GM19468 (cell line): ENCODE measurements around the gene ZSWIM5.
"Not testable (repeated sequence)": the region's sequence is repeated elsewhere in the genome, so short reads cannot be mapped to it uniquely, and the experiment has no call there.

ENCODE experiments used
- ATAC-seq: cut with Tn5 transposase; IDR thresholded peaks from one replicate; pipeline ENCODE4 v1.9.1; 2021; ENCODE audit warnings: mild to moderate bottlenecking, moderate library complexity, moderate number of reproducible peaks; ENCODE audit not compliant: unreplicated experiment; ENCODE audit errors: extremely low read depth

ZSWIM5 gene

GRCh38 chr1:45009296-45009865, 197.0 kb downstream of the ZSWIM5 start:
- no peak for ATAC-seq

DNA sequence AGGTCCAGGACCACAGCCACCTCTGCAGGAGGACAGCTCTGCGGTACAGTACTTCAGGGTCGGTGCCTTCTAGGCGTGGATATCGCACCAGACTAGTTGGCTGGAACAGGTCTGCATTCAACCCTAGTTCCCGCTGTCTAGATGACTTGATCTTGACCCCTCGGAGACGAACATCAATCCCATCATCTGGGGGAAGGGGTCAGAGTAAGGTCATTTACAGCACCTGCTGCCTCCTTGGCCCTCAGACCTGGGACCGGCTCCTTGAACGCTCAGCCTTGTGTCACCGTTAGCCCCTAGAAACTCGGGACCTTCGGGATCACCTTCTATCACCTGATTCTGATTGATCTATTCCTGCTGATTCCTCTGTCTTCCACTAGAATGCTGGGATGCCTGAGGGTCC, 197.9 kb downstream of the ZSWIM5 start:
- no peak for ATAC-seq

GRCh38 chr1:45008076-45008475, 198.3 kb downstream of the ZSWIM5 start:
- ATAC-seq, result no peak

DNA sequence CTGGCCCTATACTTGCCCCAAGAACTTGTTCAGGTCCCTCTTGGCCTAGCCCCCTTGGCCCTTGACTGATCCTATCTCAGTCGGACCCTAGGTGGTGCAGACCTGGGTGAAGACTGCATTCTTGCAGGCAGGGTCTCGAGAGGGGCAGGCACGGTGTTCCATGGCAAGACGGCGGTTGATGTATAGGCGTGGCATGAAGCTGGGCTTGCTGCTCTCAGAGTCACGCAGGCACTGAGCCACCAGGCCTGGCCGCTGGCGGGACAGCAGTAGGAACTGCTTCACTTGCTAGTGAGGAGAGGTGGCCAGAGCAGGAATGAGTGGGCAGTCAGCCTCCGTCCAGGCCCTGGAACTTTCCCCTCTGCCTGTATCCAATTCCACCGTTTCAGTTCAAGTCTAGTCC, 199.1 kb downstream of the ZSWIM5 start:
- ATAC-seq, result no peak

DNA sequence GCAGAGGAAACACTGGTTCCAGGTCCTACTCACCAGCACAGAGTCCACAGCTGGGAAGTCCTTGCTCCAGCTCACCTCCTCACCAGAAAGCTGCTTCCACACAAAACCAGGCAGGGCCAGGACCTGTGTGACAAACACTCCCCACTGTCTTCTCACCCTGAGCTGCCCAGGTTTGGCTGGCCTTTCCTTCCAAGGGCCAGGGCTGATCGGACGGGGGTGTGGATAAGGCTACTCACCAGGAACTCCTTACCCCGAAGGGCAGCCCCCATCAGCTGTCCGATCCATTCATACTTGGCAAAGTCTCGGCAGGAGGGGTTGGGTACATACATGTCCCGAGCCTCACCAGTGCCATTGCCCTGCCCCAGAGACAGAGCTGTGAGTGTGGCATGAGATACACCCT, 200.6 kb downstream of the ZSWIM5 start:
- no peak for ATAC-seq

DNA sequence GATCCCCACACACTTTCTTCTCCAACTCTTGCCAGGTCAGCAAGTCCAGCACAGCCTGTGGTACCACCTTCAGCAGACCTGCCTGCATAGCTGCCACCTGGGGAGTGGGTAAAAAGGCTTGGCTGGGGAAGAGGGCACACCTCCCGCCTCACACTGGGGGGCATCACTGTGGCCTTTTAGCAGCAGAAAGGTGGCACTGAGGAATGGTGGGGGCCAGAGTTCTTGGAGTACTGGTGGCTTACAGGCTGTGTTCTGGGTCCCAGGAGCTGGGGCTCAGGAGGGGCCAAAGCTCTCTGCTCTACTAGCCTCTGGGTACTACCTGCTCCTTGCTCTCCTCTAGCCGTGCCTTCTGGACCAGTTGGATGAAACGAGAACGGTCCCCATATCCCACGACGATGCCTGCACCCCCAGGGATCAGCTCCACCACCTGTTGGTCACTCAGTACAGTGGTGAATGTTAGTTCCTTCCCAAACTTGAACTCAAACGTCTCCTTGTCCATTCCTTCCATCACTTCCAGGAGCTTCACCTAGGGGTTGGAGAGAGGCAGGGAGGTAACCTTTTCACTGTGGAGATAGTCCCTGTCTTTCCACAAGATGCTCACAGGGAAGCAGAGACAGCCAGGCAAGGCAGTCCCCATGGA, 202.0 kb downstream of the ZSWIM5 start:
- no peak for ATAC-seq

- ATAC-seq, result no peak
Measured at GRCh38 chr1:45003741-45004140, 202.7 kb downstream of the ZSWIM5 start.

GRCh38 chr1:45002650-45003645, 203.5 kb downstream of the ZSWIM5 start:
- ATAC-seq, result no peak

GRCh38 chr1:45001576-45001975, 204.8 kb downstream of the ZSWIM5 start:
- ATAC-seq, result not testable (repeated sequence)

GRCh38 chr1:45001011-45001481, 205.4 kb downstream of the ZSWIM5 start:
- ATAC-seq, result no peak

GRCh38 chr1:44999232-44999631, 207.2 kb downstream of the ZSWIM5 start:
- no peak for ATAC-seq

GRCh38 chr1:44995467-44996238, 210.8 kb downstream of the ZSWIM5 start:
- no peak for ATAC-seq

- no peak for ATAC-seq
Measured at GRCh38 chr1:44994309-44994898, 212.0 kb downstream of the ZSWIM5 start.

DNA sequence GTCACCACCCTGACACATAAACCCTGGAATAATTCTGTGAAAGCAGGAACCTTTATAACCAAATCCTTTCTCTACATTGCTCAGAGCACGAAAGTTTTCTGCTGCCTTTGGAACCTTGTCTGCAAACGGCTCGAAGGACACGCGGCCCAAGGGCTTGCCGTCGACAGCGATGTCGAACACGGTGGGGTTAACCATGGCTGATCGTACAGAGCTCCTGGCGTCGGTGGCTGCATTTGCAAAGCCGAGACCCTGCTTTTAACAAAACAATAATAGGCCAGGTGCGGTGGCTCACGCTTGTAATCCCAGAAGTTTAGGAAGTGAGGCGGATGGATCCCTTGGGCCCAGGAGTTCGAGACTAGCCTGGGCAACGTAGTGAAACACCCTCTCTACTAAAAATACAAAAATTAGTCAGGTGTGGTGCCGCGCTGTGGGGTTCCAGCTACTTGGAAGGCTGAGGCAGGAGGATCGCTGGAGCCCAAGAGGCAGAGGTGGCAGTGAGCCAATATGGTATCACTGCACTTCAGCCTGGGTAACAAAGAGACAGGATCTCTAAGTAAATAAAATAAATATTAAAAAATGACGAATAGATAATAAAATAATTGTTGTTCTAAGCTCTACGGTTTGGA, 217.8 kb downstream of the ZSWIM5 start:
- no peak for ATAC-seq

- no peak for ATAC-seq
Measured at GRCh38 chr1:44985747-44986359, 220.6 kb downstream of the ZSWIM5 start.

DNA sequence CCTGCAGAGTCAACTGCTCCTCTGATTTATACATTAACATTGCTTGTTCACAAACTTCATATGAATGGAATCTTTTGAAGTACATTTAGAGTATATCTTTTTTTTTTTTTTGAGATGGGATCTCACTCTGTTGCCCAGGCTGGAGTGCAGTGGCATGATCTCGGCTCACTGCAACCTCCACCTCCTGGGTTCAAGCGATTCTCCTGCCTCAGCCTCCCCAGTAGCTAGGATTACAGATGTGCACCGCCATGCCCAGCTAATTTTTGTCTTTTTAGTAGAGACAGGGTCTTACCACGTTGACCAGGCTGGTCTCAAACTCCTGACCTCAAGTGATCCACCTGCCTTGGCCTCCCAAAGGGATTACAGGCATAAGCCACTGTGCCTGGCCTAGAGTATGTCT, 229.0 kb downstream of the ZSWIM5 start:
- not testable (repeated sequence) for ATAC-seq

- no peak for ATAC-seq
Measured at GRCh38 chr1:44976252-44976651, 230.2 kb downstream of the ZSWIM5 start.

GRCh38 chr1:44973645-44974044, 232.8 kb downstream of the ZSWIM5 start:
- no peak for ATAC-seq

DNA sequence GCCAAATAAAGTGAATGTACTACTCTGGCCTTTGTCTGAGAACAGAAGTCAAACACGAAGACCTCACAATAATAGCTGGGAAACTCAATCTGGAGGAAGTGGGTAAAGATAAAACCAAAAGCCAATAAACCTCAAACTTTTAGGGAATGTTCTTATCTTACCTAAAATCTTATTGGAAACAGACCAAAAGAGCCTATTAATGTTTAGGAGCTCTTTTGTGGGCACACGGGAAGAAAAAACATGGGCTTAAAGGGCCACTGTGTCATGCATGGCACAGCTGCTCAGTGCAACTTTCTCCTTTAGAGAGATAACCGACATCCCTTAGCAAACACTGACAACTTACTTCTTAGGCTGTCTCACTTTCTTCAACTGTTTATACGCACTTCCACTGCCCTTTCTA, 236.1 kb downstream of the ZSWIM5 start:
- ATAC-seq, result no peak
